Measurements from ENCODE around the gene HPSE2. TPM values are rescaled to one million over a fixed set of nuclear protein-coding genes. Genes with fewer than 3 reads are reported as not detected.

The HPSE2 gene
- total RNA-seq, 1 experiment from 2014 or later = 0.20 TPM

- Histone ChIP-seq H2AK5ac (ENCODE audit: insufficient read length, low read length) (no peak overlapping the region), H2AFZ (ENCODE audit: low read length) (no peak overlapping the region), H2BK12ac (ENCODE audit: insufficient read length, low read depth, low read length) (no peak overlapping the region), H3K23me2 (ENCODE audit: insufficient read length, low read depth, low read length, poor library complexity, severe bottlenecking) (no peaks in the 10 kb centered on the region), H3T11ph (ENCODE audit: low read length) (no peak overlapping the region), H3K79me1 (ENCODE audit: insufficient read depth, low read depth, low read length, poor library complexity, severe bottlenecking) (no peaks in the 10 kb centered on the region), H4K8ac (replicated peaks; ENCODE audit: insufficient read length, low read depth, low read length) (no peak overlapping the region), H3K18ac (ENCODE audit: insufficient read length, low read depth, low read length) (no peak overlapping the region), H3K14ac (ENCODE audit: insufficient read depth, low read length) (no peak overlapping the region), H4K91ac (ENCODE audit: insufficient read length, low read depth, low read length) (no peak overlapping the region), H3K23ac (ENCODE audit: insufficient read length, low read depth, low read length) (no peak overlapping the region), H3K4me1 (ENCODE audit: insufficient read depth, low read length) (no peaks in the 10 kb centered on the region), H2BK5ac (ENCODE audit: insufficient read length, low read length) (no peak overlapping the region), H3K79me2 (ENCODE audit: insufficient read depth, low read length) (no peaks in the 10 kb centered on the region), H3K4me2 (ENCODE audit: insufficient read depth, insufficient read length, low read length) (no peak overlapping the region), H3K27ac (ENCODE audit: insufficient read length, low read depth, low read length) (no peak overlapping the region), H4K20me1 (ENCODE audit: control insufficient read depth, insufficient read depth, insufficient read length) (no peaks in the 10 kb centered on the region), H2BK20ac (ENCODE audit: low read depth, low read length, poor library complexity, severe bottlenecking) (no peak overlapping the region), H2BK120ac (ENCODE audit: low read depth, low read length, poor library complexity, severe bottlenecking) (no peak overlapping the region), H3K4ac (ENCODE audit: low read depth, low read length) (no peak overlapping the region), H3K27me3 (ENCODE audit: insufficient read depth, low read length) (no peaks in the 10 kb centered on the region), H3K56ac (ENCODE audit: insufficient read length, low read depth, low read length) (no peak overlapping the region), H3K9ac (ENCODE audit: extremely low read depth, insufficient read length, low read length) (no peak overlapping the region), H2BK15ac (ENCODE audit: low read depth, low read length) (no peak overlapping the region), H4K5ac (ENCODE audit: insufficient read length, low read depth, low read length) (no peak overlapping the region), H3K9me3 (ENCODE audit: control insufficient read depth, low read depth, low read length) (no peaks in the 10 kb centered on the region)
- DNase-seq = no peak
- no peaks in the 10 kb centered on the region for H3K27me3 Mint-ChIP-seq (ENCODE audit: low read depth)
- H3K36me3 Mint-ChIP-seq (ENCODE audit: insufficient read depth in 1 of 3, low read depth in 3 of 3) = peaks cover 0 to 4% (median 2%) of the 10 kb centered on the region in 3 experiments; a peak in 1 of 7 replicates
- H3K9me3 Mint-ChIP-seq = peaks cover 0 to 4% of the 10 kb centered on the region in 2 experiments; a peak in 2 of 5 replicates
- H3K27ac Mint-ChIP-seq = no peak overlapping the region
- H3K4me1 Mint-ChIP-seq = peaks cover 2 to 4% of the 10 kb centered on the region in 2 experiments
- TF ChIP-seq, protein P1, sequence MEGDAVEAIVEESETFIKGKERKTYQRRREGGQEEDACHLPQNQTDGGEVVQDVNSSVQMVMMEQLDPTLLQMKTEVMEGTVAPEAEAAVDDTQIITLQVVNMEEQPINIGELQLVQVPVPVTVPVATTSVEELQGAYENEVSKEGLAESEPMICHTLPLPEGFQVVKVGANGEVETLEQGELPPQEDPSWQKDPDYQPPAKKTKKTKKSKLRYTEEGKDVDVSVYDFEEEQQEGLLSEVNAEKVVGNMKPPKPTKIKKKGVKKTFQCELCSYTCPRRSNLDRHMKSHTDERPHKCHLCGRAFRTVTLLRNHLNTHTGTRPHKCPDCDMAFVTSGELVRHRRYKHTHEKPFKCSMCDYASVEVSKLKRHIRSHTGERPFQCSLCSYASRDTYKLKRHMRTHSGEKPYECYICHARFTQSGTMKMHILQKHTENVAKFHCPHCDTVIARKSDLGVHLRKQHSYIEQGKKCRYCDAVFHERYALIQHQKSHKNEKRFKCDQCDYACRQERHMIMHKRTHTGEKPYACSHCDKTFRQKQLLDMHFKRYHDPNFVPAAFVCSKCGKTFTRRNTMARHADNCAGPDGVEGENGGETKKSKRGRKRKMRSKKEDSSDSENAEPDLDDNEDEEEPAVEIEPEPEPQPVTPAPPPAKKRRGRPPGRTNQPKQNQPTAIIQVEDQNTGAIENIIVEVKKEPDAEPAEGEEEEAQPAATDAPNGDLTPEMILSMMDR (conservative IDR thresholded peaks at IDR 0.05) = peak; percentile 72
- H3K4me3 Mint-ChIP-seq = no peak overlapping the region
These were observed 444.8 kb downstream of the HPSE2 start for GRCh38 chr10:98790817-98791216.
